IMR-90 (cell line): ENCODE measurements around the gene ERP44. TPM values are rescaled to one million over a fixed set of nuclear protein-coding genes. Genes with fewer than 3 reads are reported as not detected.
"Not testable (repeated sequence)": the region's sequence is repeated elsewhere in the genome, so short reads cannot be mapped to it uniquely, and the experiment has no call there.

Experiments used
- ATAC-seq: fragments of 200-7000 bp; cut with Tn5 transposase; 2 replicates; pipeline ENCODE4 v1.9.1; 2020; ENCODE audit warnings: low read depth, mild to moderate bottlenecking, moderate library complexity
- BruUV-seq: library from RNA; stranded (reverse); fragments of 400-500 nt; replicated peaks from 2 replicates; lab custom pipeline; 2021; lab: Mats Ljungman, UMichigan
- CTCF ChIA-PET: fragments of 300-600 bp; formaldehyde crosslinking; extraction: SDS; loops from one replicate; lab custom pipeline; 2021; ENCODE audit warnings: antibody characterized with exemption; lab: Yijun Ruan, JAX
- POLR2A ChIA-PET: fragments of 300-600 bp; sonication (Branson Sonifier 250); formaldehyde crosslinking; loops from one replicate; lab custom pipeline; 2022; ENCODE audit warnings: antibody characterized with exemption; ENCODE audit not compliant: unreplicated experiment; lab: Charles Lee
- DNase-seq: peaks from one replicate; pipeline ENCODE4 v3.0.0; 2013
- H2AFZ ChIP-seq: replicated peaks from 2 replicates; pipeline ENCODE3; 2013; ENCODE audit warnings: low read length, mild to moderate bottlenecking; ENCODE audit not compliant: poor library complexity
- H2AK5ac ChIP-seq: 2 replicates; pipeline ENCODE4 v1.6.1; 2013; ENCODE audit warnings: low read depth, low read length, inconsistent platforms
- H2AK9ac ChIP-seq: replicated peaks from 2 replicates; pipeline ENCODE3; 2013; ENCODE audit warnings: mild to moderate bottlenecking, low read depth, low read length, moderate library complexity; ENCODE audit not compliant: poor library complexity
- H2BK120ac ChIP-seq: 2 replicates; pipeline ENCODE4 v1.6.1; 2013; ENCODE audit warnings: low read depth, low read length, inconsistent platforms
- H2BK15ac ChIP-seq: 3 replicates; pipeline ENCODE4 v1.6.1; 2013; ENCODE audit warnings: low read depth, low read length, inconsistent platforms
- H2BK20ac ChIP-seq: 2 replicates; pipeline ENCODE4 v1.6.1; 2013; ENCODE audit warnings: low read depth, mild to moderate bottlenecking, inconsistent platforms, low read length, moderate library complexity
- H2BK5ac ChIP-seq: 2 replicates; pipeline ENCODE4 v1.6.1; 2013; ENCODE audit warnings: mild to moderate bottlenecking, low read depth, low read length, inconsistent platforms; ENCODE audit not compliant: poor library complexity, severe bottlenecking
- H3K14ac ChIP-seq: replicated peaks from 2 replicates; pipeline ENCODE4 v1.6.1; 2013; ENCODE audit warnings: low read depth, low read length, inconsistent platforms
- H3K18ac ChIP-seq: 2 replicates; pipeline ENCODE4 v1.6.1; 2013; ENCODE audit warnings: low read depth, low read length, control low read depth
- H3K23ac ChIP-seq: 2 replicates; pipeline ENCODE4 v1.6.1; 2013; ENCODE audit warnings: low read depth, low read length, inconsistent platforms
- H3K27ac ChIP-seq: 2 replicates; pipeline ENCODE4 v1.5.1; 2013; ENCODE audit warnings: mild to moderate bottlenecking, control low read depth, low read length; ENCODE audit not compliant: insufficient read depth
- H3K27me3 ChIP-seq: 2 replicates; pipeline ENCODE4 v1.6.1; 2013; ENCODE audit warnings: low read length; ENCODE audit not compliant: control insufficient read depth, insufficient read depth
- H3K36me3 ChIP-seq: 2 replicates; pipeline ENCODE4 v1.6.1; 2013; ENCODE audit warnings: low read length, mixed read lengths; ENCODE audit not compliant: control insufficient read depth, insufficient read depth
- H3K4ac ChIP-seq: 2 replicates; pipeline ENCODE4 v1.6.1; 2013; ENCODE audit warnings: low read depth, low read length, inconsistent platforms
- H3K4me1 ChIP-seq: 2 replicates; pipeline ENCODE4 v1.6.1; 2013; ENCODE audit warnings: low read length, mixed read lengths; ENCODE audit not compliant: control insufficient read depth, insufficient read depth
- H3K4me2 ChIP-seq: 2 replicates; pipeline ENCODE4 v1.6.1; 2013; ENCODE audit warnings: low read depth, mild to moderate bottlenecking, control low read depth, low read length, moderate library complexity
- H3K4me3 ChIP-seq: 2 replicates; pipeline ENCODE4 v1.5.1; 2013; ENCODE audit warnings: low read depth, mild to moderate bottlenecking, control low read depth, low read length, moderate library complexity; ENCODE audit not compliant: insufficient read depth
- H3K56ac ChIP-seq: 2 replicates; pipeline ENCODE4 v1.6.1; 2013; ENCODE audit warnings: low read length, inconsistent platforms; ENCODE audit not compliant: insufficient read depth; ENCODE audit errors: extremely low read depth
- H3K79me1 ChIP-seq, 2 experiments: 2 replicates each; pipeline ENCODE4 v1.6.1; 2013; ENCODE audit warnings: low read length in 2 of 2, inconsistent platforms in 1 of 2, low read depth in 1 of 2
- H3K9ac ChIP-seq: 2 replicates; pipeline ENCODE4 v1.6.1; 2013; ENCODE audit warnings: low read depth, low read length, control low read depth
- H3K9me1 ChIP-seq: 2 replicates; pipeline ENCODE4 v1.6.1; 2013; ENCODE audit warnings: low read length, inconsistent platforms; ENCODE audit not compliant: insufficient read depth
- H3K9me3 ChIP-seq: 2 replicates; pipeline ENCODE4 v1.6.1; 2013; ENCODE audit warnings: low read length; ENCODE audit not compliant: control insufficient read depth, insufficient read depth
- H4K20me1 ChIP-seq: 2 replicates; pipeline ENCODE4 v1.6.1; 2013; ENCODE audit warnings: low read length, inconsistent platforms; ENCODE audit not compliant: insufficient read depth
- H4K5ac ChIP-seq: 2 replicates; pipeline ENCODE4 v1.6.1; 2013; ENCODE audit warnings: mild to moderate bottlenecking, low read depth, low read length, control low read depth
- H4K8ac ChIP-seq, 2 experiments: 2 replicates each; pipeline ENCODE4 v1.6.1; 2013; ENCODE audit warnings: low read depth in 2 of 2, low read length in 2 of 2, control low read depth in 1 of 2, inconsistent platforms in 1 of 2
- H4K91ac ChIP-seq: 2 replicates; pipeline ENCODE4 v1.6.1; 2013; ENCODE audit warnings: low read depth, low read length, inconsistent platforms; ENCODE audit not compliant: insufficient read depth
- CHD1 ChIP-seq: IDR thresholded peaks from 2 replicates; pipeline ENCODE4 v1.6.1; 2012; ENCODE audit warnings: low read depth, low read length, improper control_type of control experiment
- CTCF ChIP-seq: conservative IDR thresholded peaks from 2 replicates; pipeline ENCODE4 v1.5.1; 2012; ENCODE audit warnings: mild to moderate bottlenecking, low read depth, low read length, improper control_type of control experiment
- MAFK ChIP-seq: IDR thresholded peaks from 2 replicates; pipeline ENCODE4 v1.6.1; 2012; ENCODE audit warnings: low read depth, low read length, improper control_type of control experiment
- NFE2L2 ChIP-seq: fragments of 150-350 bp; IDR thresholded peaks from 2 replicates; pipeline ENCODE4 v1.6.1; 2016; ENCODE audit warnings: low read depth, mild to moderate bottlenecking, low read length
- RFX5 ChIP-seq: IDR thresholded peaks from 2 replicates; pipeline ENCODE4 v1.8.0; 2012; ENCODE audit warnings: low read depth, mild to moderate bottlenecking, low read length, moderate library complexity
- WGBS, 2 experiments: methylation state at CpG; one replicate each; pipeline versions ENCODE4 v1.1.5 to v1.1.7; 2013; ENCODE audit warnings: missing lambda C conversion rate in 2 of 2; ENCODE audit not compliant: insufficient read length in 1 of 2; ENCODE audit errors: extremely low coverage in 2 of 2; 5-methylcytosine and 5-hydroxymethylcytosine counted together
- dilution Hi-C: fragments of 300-500 bp; cut with HindIII; formaldehyde crosslinking; loops from one replicate; pipeline ENCODE4 v1.14.3; 2018; ENCODE audit warnings: low sequenced_read_pairs; ENCODE audit not compliant: unreplicated experiment
- in situ Hi-C: fragments of 300-500 bp; cut with MboI; formaldehyde crosslinking; loops from 3 replicates; pipeline ENCODE4 v1.14.3; 2019; ENCODE audit warnings: low sequenced_read_pairs, inconsistent platforms, mixed read lengths
- intact Hi-C: fragments of 100-400 bp; cut with micrococcal nuclease; formaldehyde crosslinking; loops from 2 replicates; pipeline ENCODE4 v1.10.0; 2022
- polyA plus RNA-seq, 3 experiments: library from polyadenylated mRNA; depleted of rRNA; stranded (reverse); fragments of >200 nt; gene quantifications; 2 replicates each; pipeline ENCODE4 v1.2.3, GENCODE V29; 2012; ENCODE audit warnings: low replicate concordance in 1 of 3
- total RNA-seq: library from RNA; depleted of rRNA; stranded (reverse); fragments of >200 nt; gene quantifications from 2 replicates; pipeline ENCODE4 v1.2.3, GENCODE V29; 2012

ERP44 gene
- total and polyA plus RNA-seq, 2 of the 4 experiments (the other 2 are of a cell fraction), result 9.1 to 13.5 TPM

- ChIA-PET CTCF (interaction anchor here (0.5 kb wide), 1 partner anchor 165 kb away, joined by 4 read pairs; no protein-coding TSS in a partner anchor), POLR2A (interaction anchor here (0.6 kb wide), 1 partner anchor 9 kb away, joined by 3 read pairs; no protein-coding TSS in a partner anchor)
- Histone ChIP-seq H3K23ac (no peak overlapping the region), H3K18ac (no peak overlapping the region), H3K4me2 (no peak overlapping the region), H3K4me1 (no peaks in the 10 kb centered on the region; the same call in 1 of the 2 replicates), H2BK120ac (no peak overlapping the region), H3K27me3 (no peaks in the 10 kb centered on the region), H3K14ac (no peak overlapping the region), H3K36me3 (no peaks in the 10 kb centered on the region), H2AFZ (no peak overlapping the region), H4K8ac (no peak overlapping the region), H2AK5ac (no peak overlapping the region), H4K20me1 (peaks cover 36% of the 10 kb centered on the region; the same call in 1 of the 2 replicates), H3K9ac (no peak overlapping the region), H3K9me3 (no peaks in the 10 kb centered on the region), H3K27ac (no peak overlapping the region), H2AK9ac (no peak overlapping the region), H4K91ac (no peak overlapping the region), H2BK20ac (no peak overlapping the region), H3K79me1 (peaks cover 16 to 56% of the 10 kb centered on the region in 2 experiments), H2BK15ac (no peak overlapping the region), H3K4me3 (no peak overlapping the region), H3K56ac (no peak overlapping the region), H2BK5ac (no peak overlapping the region), H3K4ac (no peak overlapping the region), H4K5ac (no peak overlapping the region), H3K9me1 (0 out of 2 replicates have a peak, but pooled peaks cover 2% of the 10 kb centered on the region)
- BruUV-seq, result no TSS peak
- DNase-seq, result no peak
- dilution Hi-C loops, result no loop called here
- in situ Hi-C loops, result no loop called here
- WGBS, 2 experiments, result no CpG with 5 or more reads among the region's 3 CpGs
- no peak for ATAC-seq
- intact Hi-C loops, result loop anchor here (5.0 to 10.0 kb wide), 2 partner anchors 226 to 498 kb away; no protein-coding TSS in a partner anchor
- TF ChIP-seq CHD1 (no peak), NFE2L2 (no peak), CTCF (no peak), MAFK (peak; percentile 99), RFX5 (no peak)
These were observed 2.4 kb downstream of the ERP44 start for GRCh38 chr9:100096378-100096916.

DNA sequence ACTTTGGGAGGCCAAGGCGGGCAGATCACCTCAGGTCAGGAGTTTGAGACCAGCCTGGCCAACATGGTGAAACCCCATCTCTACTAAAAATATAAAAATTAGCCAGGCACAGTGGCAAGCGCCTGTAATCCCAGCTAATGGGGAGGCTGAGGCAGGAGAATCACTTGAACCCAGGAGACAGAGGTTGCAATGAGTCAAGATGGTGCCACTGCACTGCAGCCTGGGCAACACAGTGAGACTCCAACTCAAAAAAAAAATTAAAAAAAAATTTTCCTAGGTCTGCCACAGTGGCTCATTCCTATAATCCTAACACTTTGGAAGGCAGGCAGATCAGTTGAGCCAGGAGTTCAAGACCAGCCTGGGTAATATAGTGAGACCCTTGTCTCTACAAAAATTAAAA, 4.4 kb downstream of the ERP44 start:
- H3K9ac ChIP-seq, CTCF ChIA-PET, H3K9me1 ChIP-seq, H3K4me3 ChIP-seq, H2BK20ac ChIP-seq, H3K14ac ChIP-seq, H4K8ac ChIP-seq, H3K56ac ChIP-seq, ATAC-seq, H3K9me3 ChIP-seq, H4K5ac ChIP-seq, H2BK15ac ChIP-seq, DNase-seq, BruUV-seq, H3K27me3 ChIP-seq, H2AK9ac ChIP-seq, H3K36me3 ChIP-seq, H3K23ac ChIP-seq, H3K18ac ChIP-seq, dilution Hi-C loops, H2AK5ac ChIP-seq, H3K4me2 ChIP-seq, H3K4ac ChIP-seq, H3K27ac ChIP-seq, H2AFZ ChIP-seq, in situ Hi-C loops, H2BK120ac ChIP-seq, H4K91ac ChIP-seq, H3K4me1 ChIP-seq, H2BK5ac ChIP-seq: not testable (repeated sequence)
- peaks cover 13 to 49% of the 10 kb centered on the region in 2 experiments for H3K79me1 ChIP-seq
- POLR2A ChIA-PET, result interaction anchor here (0.7 kb wide), 1 partner anchor 28 kb away, joined by 4 read pairs; no protein-coding TSS in a partner anchor
- 100% methylated on average over 1 of the region's 2 CpGs; no CpG with 5 or more reads in 1 of the 2 experiments for WGBS, 2 experiments
- intact Hi-C loops, result loop anchor here (10.0 kb wide), 1 partner anchor 500 kb away; no protein-coding TSS in a partner anchor
- peaks cover 40% of the 10 kb centered on the region; the same call in 1 of the 2 replicates for H4K20me1 ChIP-seq
